Endometrial microvascular endothelial cells (primary cell): Measurements from ENCODE around the gene NCAPH2. TPM values are rescaled to one million over a fixed set of nuclear protein-coding genes. Genes with fewer than 3 reads are reported as not detected.

Source experiments
- in situ Hi-C: cut with HindIII; loops from 2 replicates; pipeline ENCODE4 v1.10.0; 2017; ENCODE audit warnings: low sequenced_read_pairs, low pct_unique_long_range_greater_than_20kb; ENCODE audit errors: inconsistent ontology term
- total RNA-seq: library from RNA; depleted of rRNA; stranded (reverse); fragments of >200 nt; gene quantifications from one replicate; pipeline ENCODE4 v1.2.3, GENCODE V29; 2015; ENCODE audit errors: inconsistent ontology term

The NCAPH2 gene
- total RNA-seq: 53.9 TPM

DNA sequence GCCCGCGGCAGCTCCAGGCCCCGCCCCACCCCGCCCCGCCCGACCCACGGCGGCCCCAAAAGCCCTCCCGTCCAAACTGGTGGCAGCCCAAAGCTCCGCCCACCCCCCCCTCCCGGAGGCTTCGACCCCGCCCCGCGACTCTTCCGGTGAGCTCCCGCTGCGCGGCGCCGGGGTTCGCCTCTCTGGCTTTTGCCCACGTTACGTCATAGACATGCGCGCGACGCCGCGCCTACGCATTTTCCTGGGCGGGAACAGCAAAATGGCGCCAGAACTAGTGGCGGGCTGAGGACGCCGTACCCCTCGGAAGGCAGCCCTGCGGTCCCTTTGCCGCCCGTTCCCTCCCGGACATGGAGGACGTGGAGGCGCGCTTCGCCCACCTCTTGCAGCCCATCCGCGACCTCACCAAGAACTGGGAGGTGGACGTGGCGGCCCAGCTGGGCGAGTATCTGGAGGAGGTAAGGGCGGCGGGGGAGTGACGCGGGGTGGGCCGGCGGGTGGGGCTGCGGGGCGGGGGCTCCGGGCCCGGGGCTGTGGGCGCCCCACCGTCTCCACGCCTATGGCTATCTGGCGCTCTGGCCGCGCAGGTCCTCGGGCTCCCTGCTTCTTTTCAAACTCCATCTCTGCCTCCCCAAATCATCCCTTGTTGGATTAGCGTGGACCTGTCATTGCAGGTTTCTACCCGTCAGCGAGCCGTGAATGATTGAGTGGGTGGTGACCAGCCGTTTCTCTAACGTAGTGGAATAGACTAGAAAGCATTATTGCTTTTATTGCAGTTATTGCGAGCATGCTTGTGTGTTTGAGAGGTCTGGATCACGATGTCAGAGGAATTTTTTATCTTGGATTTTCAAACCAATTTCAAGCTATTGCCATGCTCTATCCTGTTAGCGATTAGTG, at the start of gene NCAPH2:
NCAPH2 (plus strand) TSS at position 234 of the 894 bp plus-strand sequence; CDS start at position 348, 114 bp downstream.
- in situ Hi-C loops: no loop called here

DNA sequence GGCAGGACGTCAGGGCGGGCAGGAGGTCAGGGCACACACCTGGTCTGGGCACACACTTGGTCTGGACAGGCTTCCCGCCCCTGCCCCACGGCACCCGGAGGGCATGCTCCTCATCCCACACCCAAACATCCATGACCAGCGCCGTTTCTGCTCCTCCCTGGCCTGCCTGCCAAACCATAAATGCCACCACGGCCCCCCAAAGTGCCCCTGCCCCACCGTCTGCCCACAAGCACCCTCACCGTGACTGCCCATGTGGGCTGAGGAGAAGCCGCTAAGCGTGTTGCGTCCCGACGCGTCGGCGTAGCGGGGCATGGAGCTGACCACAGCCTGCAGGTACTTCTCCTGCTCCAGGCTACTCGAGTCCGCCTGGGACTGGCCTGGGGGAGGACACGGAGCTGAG, 49.0 kb upstream of the NCAPH2 start:
- in situ Hi-C loops: no loop called here

DNA sequence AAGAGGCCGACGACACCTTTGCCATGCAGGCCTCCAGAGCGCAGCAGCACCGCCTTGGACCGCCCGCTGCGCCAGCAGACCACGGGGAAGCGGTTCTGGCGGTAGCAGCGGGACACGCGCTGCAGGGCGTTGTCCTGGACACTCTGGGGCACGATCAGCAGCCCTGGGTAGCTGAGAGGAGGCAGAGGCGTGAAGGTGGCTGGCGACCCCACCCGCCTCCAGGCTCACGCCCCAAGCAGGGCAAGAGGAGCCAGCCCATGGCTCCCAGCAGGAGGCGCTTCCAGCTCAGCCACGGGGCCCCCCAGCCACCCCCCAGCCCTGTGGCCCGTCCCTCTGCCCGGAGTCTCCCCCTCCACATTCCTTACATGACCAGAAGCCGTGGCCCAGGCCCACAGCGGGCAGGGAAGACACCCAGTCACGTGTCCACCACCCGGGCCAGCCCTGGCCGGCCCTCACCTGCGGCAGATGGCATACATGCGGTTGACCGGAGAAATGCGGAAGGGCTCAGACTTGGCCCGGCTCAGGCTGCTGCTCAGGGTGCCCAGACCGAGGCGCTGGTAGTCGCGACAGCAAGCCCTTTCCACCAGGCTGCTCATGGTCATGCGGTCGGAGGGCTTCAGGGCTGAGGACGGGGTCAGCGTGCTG, 48.4 kb upstream of the NCAPH2 start:
- in situ Hi-C loops: no loop called here

DNA sequence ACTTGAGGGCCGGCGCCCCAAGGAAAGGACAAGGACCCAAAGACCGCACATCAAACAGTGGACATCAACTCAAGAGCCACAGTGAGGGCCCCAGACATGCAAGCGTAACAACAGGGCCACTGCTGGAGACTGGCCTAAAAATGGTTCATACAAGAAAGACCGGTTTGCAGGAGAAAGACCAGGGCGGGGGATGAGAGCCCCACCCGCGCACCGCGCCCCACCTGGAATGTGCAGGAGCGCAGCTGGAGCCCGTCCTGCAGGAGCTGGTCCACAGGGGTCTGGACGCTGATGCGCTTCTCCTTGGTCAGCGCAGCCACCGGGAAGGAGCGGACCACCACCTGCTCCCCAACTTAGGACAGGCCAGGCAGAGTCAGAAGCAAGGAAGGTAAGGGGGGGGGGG, 47.1 kb upstream of the NCAPH2 start:
- in situ Hi-C loops: no loop called here

DNA sequence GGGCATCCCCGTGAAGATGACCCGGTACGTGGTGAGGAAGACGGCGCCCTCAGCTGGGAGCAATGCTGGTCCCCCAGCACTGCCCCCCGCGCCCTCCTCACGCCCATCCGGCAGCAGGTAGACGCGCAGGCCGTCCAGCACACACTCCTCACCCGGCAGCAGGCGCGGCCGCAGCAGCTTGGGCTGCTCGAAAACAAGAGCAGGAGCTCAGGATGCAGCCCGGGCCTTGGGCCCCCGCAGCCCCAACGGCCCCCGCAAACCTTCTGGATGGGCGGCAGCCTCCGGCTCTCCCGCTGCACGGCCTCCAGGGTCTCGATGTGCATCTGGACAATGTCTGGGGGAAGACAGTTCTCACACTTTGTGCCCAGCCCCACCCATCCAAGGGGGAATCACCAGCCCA, 46.5 kb upstream of the NCAPH2 start:
- in situ Hi-C loops: no loop called here

DNA sequence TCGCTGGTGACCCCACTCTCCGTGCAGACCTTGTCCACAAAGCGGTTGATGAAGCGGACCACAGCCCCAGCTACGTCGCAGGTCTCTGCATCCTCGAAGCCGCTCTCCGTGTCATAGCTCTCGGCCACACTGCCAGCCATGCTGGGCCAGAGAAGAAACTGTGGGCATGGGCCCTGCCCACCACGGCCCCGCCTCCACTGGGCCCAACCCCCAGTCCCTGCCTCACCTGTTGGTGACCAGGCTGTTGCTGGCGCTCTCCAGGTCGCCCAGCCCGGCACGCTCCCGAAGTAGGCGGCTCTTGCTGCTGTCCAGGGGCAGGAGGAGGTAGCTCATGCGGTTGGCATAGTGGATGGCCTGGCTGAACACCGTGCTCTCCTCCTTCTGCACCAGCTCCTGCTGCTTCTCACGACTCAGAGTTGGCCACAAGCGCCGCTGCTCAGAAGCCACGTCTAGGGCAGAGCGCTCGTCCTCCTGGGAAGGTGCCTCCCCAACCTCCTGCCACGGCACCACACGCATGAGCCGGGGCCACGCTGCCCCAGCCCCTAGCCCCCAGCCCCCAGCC, 46.0 kb upstream of the NCAPH2 start:
- in situ Hi-C loops: no loop called here

DNA sequence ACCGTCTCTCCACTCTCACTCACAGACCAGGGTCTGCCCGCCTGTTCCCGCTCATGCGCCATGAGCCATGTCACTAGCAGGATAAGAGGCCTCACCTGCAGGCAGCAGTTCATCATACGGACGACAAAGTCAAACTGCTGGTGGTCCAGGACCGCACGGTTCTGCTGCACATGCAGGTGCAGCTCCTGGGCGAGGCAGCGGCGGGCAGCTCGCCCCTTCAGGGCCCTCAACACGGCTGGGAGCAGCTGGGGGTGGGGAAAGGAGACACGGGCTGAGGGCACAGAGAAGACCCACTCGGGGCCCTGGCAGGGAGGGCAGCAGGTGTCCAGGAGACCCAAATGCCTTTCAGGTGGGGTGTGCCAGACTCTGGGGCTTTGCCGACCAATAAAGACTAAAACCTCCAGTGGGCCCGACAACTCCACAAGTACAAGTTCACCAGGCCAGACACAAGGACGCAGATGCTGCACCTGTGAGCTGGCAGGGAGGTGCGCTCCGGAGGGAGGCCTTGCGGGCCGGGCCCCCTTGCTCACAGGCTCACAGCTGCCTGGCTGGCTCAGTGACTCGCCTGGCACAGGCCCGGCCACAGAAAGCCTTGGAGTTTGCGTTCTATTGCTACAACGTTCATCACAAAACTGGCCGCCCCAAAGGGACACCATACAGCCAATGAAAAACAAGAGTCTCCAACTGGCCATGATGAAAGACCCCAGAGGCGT, 44.7 kb upstream of the NCAPH2 start:
- in situ Hi-C loops: no loop called here

DNA sequence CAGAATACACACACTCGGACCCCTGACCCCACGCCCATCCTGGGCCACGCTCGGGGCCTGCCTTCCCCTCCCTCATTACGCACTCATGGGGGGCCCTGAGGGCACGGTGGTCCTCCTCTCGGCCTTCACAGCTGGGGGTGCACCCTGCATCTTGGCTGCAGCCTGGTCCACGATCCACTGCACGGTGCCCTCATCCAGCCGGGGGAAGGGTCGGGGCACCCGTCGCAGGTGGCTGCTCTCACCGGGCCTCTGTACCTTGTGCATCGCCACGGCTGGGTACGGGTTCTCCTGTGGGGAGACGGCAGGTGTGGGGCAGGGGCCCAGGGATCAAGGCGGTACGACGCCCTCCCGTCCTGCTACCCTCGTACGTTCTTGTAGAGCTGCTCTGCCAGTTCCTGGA, 43.6 kb upstream of the NCAPH2 start:
- in situ Hi-C loops: no loop called here

DNA sequence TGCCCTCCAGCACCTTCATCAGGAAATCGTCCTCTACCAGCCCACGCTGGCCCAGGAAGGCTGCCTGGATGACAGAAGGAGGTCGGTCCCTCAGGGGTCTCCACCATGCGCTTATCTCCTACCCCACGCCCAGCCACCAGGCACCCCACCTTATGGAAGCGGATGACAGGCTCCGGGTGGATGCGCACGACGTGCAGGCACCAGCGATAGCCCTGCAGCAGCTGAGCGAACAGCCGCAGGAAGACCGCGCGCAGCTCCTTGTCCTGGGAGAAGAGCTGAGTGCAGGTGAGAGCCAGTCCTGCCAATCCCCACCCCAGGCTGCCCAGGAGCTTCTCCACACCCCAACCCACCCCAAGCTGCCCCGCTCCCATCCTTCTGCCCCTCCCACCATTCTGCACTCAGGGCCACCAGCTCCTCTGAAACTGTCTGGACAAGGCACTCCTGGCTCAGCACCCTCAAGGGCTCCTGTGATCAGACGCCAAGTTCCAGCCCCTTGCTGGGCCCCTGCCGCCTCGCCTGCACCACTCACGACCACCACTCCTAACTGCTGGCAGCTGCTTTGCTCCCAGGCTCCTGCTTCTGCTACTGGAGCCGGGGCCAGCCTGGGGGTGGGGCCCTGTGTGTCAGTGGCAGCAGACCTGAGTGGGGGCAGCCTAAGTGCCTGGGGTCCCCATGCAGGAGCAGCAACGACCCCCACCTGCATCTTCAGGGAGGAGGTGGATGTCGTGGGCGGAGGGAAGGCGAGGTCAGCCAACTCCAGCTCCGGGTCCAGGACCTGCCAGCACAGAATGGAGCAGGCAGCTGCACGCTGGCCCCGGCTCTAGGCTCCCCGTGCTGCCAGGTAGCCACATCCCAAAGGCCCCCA, 42.7 kb upstream of the NCAPH2 start:
- in situ Hi-C loops: no loop called here

DNA sequence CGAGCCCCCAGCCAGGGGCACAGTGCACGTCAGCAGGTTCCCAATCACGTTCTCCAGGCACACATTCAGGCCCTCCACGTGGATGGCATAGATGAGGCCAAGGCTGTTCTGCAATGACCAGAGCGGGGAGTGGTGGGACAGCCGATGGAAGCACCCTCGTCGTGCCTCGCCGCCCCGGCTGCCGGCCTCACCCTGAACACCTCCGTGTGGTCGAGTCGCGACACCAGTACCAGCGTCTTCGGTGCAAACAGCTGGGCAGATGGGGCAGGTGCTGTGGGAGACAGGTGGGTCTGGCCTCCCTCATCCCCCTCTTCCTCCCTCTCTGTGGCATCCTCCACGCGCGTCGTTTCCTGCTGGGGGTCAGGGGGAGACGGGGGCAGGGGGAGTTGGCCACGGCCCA, 40.7 kb upstream of the NCAPH2 start:
- in situ Hi-C loops: no loop called here

DNA sequence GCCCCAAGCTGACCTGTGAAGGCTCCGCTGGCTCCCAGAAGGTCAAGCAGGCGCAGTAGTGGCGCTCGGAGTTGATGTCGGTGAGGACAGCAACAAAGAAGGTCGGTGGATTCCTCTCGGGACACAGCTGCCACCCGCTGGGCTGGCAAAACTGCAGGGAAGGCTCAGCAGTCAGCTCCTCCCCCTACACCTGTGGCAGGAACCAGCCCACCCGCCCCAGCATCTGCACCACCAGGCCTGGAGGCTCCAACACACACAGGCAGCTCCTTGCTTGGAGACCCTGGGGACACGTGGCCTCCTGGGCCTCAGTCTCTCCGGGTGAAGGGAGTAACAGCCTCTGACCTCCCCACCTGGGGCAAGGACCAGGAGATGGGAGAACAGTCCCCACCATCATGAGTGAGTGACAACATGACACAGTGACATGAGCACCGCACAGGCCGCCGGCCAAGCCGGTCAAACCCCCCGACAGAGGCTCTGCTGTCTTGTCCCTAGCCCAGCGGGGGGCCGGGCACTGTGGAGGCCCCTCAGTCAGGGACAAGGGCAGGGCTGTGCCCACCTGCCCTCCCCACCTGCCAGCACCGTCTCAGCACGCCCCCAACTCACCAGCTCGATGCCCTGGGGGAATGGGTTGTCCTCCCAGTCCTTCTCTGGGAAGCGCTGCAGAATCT, 40.1 kb upstream of the NCAPH2 start:
- in situ Hi-C loops: no loop called here

DNA sequence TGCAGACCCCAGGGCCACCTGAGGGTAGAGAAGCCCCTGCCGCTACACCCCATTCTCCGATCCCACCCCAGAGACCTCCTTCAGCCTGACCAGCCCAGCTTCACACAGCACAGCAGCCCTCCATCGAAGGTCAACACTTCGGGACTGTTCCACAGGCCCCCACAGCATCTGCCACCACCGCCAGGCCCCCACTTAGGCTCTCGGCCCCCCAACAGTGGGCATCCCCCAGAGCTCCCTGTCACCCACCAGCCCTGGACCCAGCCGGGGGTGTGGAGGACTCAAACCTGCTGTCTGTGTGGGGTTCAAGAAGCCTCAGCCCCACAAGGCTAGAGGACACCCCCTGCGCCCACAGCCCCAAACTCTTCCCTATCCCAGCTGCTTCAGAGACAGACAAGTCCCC, 39.4 kb upstream of the NCAPH2 start:
- in situ Hi-C loops: no loop called here

DNA sequence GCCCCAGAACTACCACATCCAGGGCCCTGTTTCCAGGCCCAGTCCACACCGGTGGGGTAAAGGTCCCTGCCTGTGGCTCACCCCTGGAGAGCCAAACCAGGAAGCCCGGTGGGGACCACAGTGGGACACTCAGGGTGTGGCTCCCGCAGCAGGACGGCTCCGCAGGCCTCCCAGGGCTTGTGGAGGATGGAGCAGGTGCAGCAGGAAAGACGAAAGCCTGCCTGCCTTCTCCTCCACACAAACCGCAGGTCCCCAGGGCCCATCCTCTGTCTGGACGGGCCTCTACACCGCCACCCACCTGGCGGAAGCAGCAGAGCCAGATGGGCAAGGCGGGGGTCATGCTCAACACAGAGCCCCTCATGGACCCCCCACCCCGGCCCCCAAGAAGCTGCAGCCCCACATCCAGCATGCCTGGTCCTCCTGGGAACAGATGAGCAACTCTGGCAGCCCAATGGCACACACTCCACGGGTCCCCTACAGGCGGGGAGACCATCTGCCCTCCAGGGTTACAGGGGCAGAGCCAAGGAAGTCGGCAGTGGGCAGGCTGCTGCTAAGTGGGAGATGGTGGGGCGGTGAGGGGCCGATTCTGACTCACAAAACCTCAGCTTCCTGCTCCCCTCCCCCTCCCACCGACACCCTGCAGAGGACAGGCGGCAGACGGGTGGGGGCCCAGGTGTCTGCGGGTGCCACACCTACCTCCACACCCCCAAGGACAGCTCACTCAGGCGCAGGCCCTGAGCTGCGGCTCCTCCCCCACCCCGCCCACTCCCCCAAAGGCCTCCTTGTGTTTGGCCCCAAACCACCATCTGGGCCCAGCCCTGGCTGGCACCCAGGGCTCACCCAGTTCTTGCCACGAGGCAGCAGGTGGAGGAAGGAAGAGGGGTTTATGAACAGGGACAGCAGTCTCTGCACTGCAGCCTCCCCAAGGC, 38.4 kb upstream of the NCAPH2 start:
- in situ Hi-C loops: no loop called here

DNA sequence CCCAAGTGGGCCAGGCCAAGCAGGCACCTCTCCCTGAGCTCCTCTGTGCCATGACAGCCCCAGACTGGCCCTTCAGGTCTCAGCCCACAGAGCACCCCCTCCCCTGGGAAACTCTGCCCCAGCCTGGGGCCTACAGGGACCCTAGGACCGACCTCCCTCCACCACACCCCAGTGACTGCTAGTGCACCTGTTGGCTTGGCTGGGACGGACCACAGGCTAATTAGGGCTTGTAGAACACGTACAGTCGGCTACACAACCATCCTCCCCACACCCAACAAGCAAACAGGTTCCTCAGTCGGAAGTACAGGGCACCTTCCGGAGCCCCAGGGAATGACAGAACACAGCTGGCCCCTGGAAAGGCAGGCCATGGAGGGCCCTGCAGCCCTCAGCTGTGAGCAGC, 37.5 kb upstream of the NCAPH2 start:
- in situ Hi-C loops: no loop called here

DNA sequence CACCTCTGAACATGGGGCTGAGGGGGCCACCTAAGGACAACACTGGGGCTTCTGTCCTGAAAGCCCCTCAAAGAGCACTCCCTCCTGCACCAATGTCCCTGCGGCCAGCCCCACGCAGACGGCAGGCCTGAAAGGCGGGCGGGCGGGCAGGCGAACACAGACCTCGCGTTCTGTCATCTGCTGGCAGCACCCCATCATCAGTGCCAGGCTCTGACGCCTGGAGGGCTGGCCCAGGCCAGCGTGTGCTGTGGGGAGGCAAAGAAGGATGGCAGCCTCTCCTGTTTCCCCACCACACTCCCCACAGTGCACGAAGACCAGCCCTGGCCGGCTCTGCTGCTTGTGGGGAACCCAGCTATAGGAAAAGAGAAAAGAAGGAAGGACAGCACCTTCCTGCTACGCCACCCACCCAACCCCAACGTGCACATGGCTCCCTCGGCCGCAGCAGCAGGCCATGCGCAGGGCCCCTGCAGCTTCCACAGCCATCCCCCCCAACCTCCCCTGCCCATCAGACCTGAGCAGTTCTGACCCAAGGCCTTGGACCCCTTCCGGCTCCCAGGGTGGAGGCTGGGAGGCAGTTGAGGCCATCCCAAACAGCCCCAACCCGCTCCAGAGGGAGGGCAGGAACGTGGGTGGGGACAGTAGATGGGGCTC, 36.7 kb upstream of the NCAPH2 start:
- in situ Hi-C loops: no loop called here

DNA sequence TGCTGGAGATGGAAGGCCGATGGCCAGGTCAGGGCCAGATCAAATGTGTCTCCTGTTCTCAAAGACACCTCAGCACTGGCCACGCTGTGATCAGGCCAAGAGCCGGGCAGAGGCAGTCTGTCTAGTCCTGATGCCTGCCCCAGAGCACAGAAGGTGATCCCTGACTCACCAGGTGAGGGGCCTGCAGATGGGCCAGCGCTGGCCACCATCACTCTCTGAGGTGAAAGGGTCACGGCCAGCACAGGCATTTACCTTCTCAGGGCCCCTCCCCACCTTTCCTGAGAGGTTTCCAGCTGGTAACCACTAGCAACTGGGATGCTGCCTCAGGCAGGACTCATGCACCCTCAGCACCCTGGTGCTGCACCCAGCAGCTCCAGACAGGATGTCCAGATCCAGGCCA, 36.1 kb upstream of the NCAPH2 start:
- in situ Hi-C loops: no loop called here

DNA sequence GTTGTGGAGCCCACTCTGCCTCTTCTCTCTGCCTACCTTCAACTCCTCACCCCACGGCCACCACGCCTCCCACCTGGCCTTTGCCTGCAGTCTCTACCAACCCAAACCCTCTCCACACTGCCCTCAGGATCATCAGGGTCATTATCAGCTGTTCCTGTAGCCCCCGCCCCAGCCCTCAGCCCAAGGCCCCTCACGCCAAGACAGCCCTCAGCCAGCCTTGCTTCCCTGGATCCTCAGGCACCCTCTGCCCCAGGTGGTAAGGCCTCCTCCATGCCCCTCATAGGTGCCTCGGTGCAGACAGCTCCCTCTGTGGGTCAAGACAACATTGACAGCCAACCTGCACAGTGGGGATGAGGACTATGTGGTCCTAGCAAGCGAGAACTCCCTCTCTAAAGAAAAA, 34.9 kb upstream of the NCAPH2 start:
- in situ Hi-C loops: no loop called here
